Right lung (tissue), 5 donors: Measurements from ENCODE around the gene ZNF597. TPM values are rescaled to one million over a fixed set of nuclear protein-coding genes. Genes with fewer than 3 reads are reported as not detected.

Source experiments
- polyA plus RNA-seq, 5 donors: library from polyadenylated mRNA; unstranded; fragments of 120-200 nt; gene quantifications; one replicate each; pipeline versions ENCODE4 v1.2.1 to v1.2.3, GENCODE V29; 2013; ENCODE audit warnings: inconsistent platforms in 1 of 5, low replicate concordance in 1 of 5; ENCODE audit not compliant: insufficient read length in 5 of 5, insufficient read depth in 1 of 5

The ZNF597 gene
- polyA plus RNA-seq, 5 donors = 3.3 to 6.0 (median 4.2) TPM

Other genes with a start within 250 kb of the ZNF597 start
- 10 to 100 TPM; 11.3 to 15.4 (median 13.7) TPM for gene ZNF200, start 208.3 kb downstream of the ZNF597 start, polyA plus RNA-seq
- gene MEFV, start 186.9 kb downstream of the ZNF597 start, polyA plus RNA-seq = under 1 TPM; 0.40 to 0.67 (median 0.47) TPM
- 10 to 100 TPM; 42.2 to 54.7 (median 48.7) TPM for gene ZNF263, start 160.0 kb downstream of the ZNF597 start, polyA plus RNA-seq
- gene TIGD7, start 138.1 kb downstream of the ZNF597 start, polyA plus RNA-seq = 10 to 100 TPM; 11.4 to 15.6 (median 12.5) TPM
- 10 to 100 TPM; 41.1 to 64.3 (median 51.0) TPM for gene ZNF75A, start 138.0 kb downstream of the ZNF597 start, polyA plus RNA-seq
- under 1 TPM; 0.39 to 0.93 (median 0.50) TPM for gene OR2C1, start 87.6 kb downstream of the ZNF597 start, polyA plus RNA-seq
- gene ZSCAN32, start 42.5 kb downstream of the ZNF597 start, polyA plus RNA-seq = 10 to 100 TPM; 18.6 to 22.8 (median 20.5) TPM
- 10 to 100 TPM; 11.2 to 16.0 (median 12.9) TPM for gene ZNF174, start 42.3 kb downstream of the ZNF597 start, polyA plus RNA-seq
- gene NAA60, start 176 bp upstream of the ZNF597 start, polyA plus RNA-seq = 10 to 100 TPM; 40.5 to 48.0 (median 46.1) TPM
- gene C16orf90, start 52.0 kb upstream of the ZNF597 start, polyA plus RNA-seq = under 1 TPM in 1 of 5 donors, not detected in 4; 0.12 TPM
- 10 to 100 TPM; 44.2 to 54.5 (median 47.5) TPM for gene CLUAP1, start 57.5 kb upstream of the ZNF597 start, polyA plus RNA-seq
- gene NLRC3, start 133.9 kb upstream of the ZNF597 start, polyA plus RNA-seq = 1 to 10 TPM; 2.5 to 4.1 (median 3.7) TPM
- 1 to 10 TPM; 5.6 to 6.8 (median 6.3) TPM for gene SLX4, start 168.1 kb upstream of the ZNF597 start, polyA plus RNA-seq
- gene DNASE1, start 211.2 kb upstream of the ZNF597 start, polyA plus RNA-seq = 10 to 100 TPM; 24.8 to 31.7 (median 26.8) TPM